Left ventricle myocardium inferior (tissue), 1 donor: ENCODE results near the gene PARPBP. TPM values are rescaled to one million over a fixed set of nuclear protein-coding genes. Genes with fewer than 3 reads are reported as not detected.

Experiments used
- DNase-seq: peaks from one replicate; pipeline ENCODE4 v3.0.0-alpha.2; 2020
- H3K27ac ChIP-seq: fragments of 200-600 bp; replicated peaks from 2 replicates; pipeline ENCODE4 v1.8.0; 2021
- H3K27me3 ChIP-seq: fragments of 200-600 bp; 2 replicates; pipeline ENCODE4 v1.8.0; 2021; ENCODE audit warnings: low read depth
- H3K36me3 ChIP-seq: fragments of 200-600 bp; 2 replicates; pipeline ENCODE4 v1.8.0; 2021
- H3K4me1 ChIP-seq: fragments of 200-600 bp; 2 replicates; pipeline ENCODE4 v1.8.0; 2021
- H3K4me3 ChIP-seq: fragments of 200-600 bp; 2 replicates; pipeline ENCODE4 v1.8.0; 2021; ENCODE audit warnings: mild to moderate bottlenecking, moderate library complexity
- H3K9me3 ChIP-seq: fragments of 200-600 bp; replicated peaks from 2 replicates; pipeline ENCODE4 v1.8.0; 2021
- intact Hi-C: fragments of 100-400 bp; cut with micrococcal nuclease; formaldehyde crosslinking; loops from one replicate; pipeline ENCODE4 v1.11.0; 2022
- total RNA-seq: library from RNA; stranded (reverse); fragmentation: NEBNext Ultra II Directional; extraction: Animal tissue kit (Norgen Biotek cat#: 25700); gene quantifications from one replicate; pipeline ENCODE4 v1.2.1, GENCODE V29; 2021
- TF ChIP-seq, protein P1 (sequence below): fragments of 200-600 bp; IDR thresholded peaks from 2 replicates; pipeline ENCODE4 v1.8.0; 2021; ENCODE audit warnings: antibody characterized with exemption, mild to moderate bottlenecking, borderline replicate concordance
- donor health status: DM: no; HTN: yes; CAD: no; lungs with severe emphysema.

PARPBP gene
- total RNA-seq, 1 donor from 2014 or later = 0.33 TPM

DNA sequence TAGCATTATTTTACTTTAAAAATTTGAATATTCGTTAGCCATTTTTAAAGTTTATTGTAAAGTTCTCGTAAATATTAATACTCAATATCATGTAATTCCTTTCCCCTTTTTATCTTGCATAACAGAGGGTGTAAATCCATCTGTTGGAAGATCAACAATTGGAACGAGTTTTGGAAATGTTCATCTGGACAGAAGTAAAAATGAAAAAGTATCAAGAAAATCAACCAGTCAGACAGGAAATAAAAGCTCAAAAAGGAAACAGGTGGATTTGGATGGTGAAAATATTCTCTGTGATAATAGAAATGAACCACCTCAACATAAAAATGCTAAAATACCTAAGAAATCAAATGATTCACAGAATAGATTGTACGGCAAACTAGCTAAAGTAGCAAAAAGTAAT is 75.8 kb downstream of the PARPBP start:
- Histone ChIP-seq H3K27me3 (no peaks in the 10 kb centered on the region), H3K4me3 (no peak overlapping the region), H3K9me3 (no peaks in the 10 kb centered on the region), H3K36me3 (no peaks in the 10 kb centered on the region), H3K27ac (no peak overlapping the region), H3K4me1 (no peaks in the 10 kb centered on the region)
- TF ChIP-seq, protein P1, sequence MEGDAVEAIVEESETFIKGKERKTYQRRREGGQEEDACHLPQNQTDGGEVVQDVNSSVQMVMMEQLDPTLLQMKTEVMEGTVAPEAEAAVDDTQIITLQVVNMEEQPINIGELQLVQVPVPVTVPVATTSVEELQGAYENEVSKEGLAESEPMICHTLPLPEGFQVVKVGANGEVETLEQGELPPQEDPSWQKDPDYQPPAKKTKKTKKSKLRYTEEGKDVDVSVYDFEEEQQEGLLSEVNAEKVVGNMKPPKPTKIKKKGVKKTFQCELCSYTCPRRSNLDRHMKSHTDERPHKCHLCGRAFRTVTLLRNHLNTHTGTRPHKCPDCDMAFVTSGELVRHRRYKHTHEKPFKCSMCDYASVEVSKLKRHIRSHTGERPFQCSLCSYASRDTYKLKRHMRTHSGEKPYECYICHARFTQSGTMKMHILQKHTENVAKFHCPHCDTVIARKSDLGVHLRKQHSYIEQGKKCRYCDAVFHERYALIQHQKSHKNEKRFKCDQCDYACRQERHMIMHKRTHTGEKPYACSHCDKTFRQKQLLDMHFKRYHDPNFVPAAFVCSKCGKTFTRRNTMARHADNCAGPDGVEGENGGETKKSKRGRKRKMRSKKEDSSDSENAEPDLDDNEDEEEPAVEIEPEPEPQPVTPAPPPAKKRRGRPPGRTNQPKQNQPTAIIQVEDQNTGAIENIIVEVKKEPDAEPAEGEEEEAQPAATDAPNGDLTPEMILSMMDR = no peak
- intact Hi-C loops = no loop called here
- no peak for DNase-seq

DNA sequence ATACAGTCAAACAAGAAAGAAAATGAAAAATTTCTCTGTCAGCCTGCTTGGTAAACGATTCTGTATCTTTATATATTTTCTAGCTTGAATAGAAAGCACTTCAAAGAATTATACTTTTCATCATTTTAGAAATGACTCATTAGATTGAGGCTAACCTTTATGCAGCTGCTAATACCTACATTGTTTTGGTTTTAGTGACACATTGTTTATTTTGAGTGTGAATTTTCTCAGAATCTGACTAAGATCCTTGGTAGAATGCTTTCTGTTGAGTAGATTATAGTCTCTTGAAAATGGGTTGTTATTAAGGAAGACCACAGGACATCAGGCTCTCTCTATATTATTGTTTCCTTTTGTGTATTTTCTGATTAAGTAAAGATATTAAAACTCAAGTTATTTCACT is 77.8 kb downstream of the PARPBP start, which contains the start of gene PMCH:
Gene PMCH (minus strand): TSS at position 45 of the 400 bp plus-strand sequence. CDS start 63 bp downstream, outside the sequence.
- TF ChIP-seq, protein P1 = no peak
- no peaks in the 10 kb centered on the region for H3K36me3 ChIP-seq
- no peak within 1 kb of the TSS for H3K27ac ChIP-seq
- intact Hi-C loops = no loop called here
- no peak within 1 kb of the TSS for H3K4me3 ChIP-seq
- no peaks in the 10 kb centered on the region for H3K4me1 ChIP-seq
- H3K9me3 ChIP-seq = no peaks in the 10 kb centered on the region
- no peaks in the 10 kb centered on the region for H3K27me3 ChIP-seq
- DNase-seq = no peak

DNA sequence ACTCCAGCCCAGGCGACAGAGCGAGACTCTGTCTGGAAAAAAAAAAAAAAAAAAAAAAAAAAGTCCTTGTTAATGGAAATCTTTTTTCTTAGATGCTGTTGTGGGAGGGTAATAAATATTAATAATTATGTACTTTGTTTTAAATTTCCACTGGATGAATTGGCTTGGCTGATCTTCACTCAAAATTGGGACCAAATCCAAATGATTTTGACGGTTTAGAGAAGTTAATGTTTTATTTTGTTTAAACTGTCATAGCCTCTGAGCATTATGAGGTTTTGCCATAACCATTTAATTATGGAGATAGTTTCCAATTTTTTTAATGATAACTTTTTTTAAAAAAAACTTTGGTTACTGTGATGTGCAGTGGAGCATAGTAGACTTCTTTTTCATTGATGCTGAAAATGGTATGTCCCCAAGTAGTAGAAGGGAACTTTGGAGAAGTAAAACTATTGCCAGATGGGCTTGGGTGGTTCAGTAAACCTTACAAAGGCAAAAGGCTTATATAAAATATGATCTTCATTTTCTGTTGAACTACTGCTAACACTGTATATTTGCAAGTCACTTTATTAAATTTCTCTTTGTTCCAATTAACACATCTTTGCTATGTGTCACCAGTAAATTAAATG is 81.6 kb downstream of the PARPBP start:
- H3K36me3 ChIP-seq = no peaks in the 10 kb centered on the region
- H3K27me3 ChIP-seq = no peaks in the 10 kb centered on the region
- TF ChIP-seq, protein P1 = no peak
- intact Hi-C loops = no loop called here
- no peak for DNase-seq
- H3K4me1 ChIP-seq = no peaks in the 10 kb centered on the region
- no peak overlapping the region for H3K27ac ChIP-seq
- no peak overlapping the region for H3K4me3 ChIP-seq
- H3K9me3 ChIP-seq = no peaks in the 10 kb centered on the region

DNA sequence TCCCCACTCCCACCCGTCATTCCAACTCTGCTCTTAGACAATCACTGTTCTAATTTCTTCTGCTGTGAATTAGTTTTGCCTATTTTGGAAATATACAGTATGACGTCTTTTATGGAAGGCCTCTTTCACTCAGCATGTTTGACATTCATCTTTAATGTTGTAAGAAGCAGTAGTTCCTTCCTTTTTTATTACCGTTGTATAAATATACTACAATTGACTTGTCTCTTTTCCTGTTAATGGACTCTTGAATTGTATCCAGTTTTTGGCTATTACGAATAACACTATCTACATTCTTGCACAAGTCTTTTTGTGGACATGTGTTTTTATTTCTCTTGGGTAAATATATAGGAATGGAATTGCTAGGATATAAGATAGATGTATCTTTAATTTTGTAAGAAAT is 82.6 kb downstream of the PARPBP start:
- no peak overlapping the region for H3K4me3 ChIP-seq
- TF ChIP-seq, protein P1 = no peak
- no peaks in the 10 kb centered on the region for H3K36me3 ChIP-seq
- H3K9me3 ChIP-seq = no peaks in the 10 kb centered on the region
- H3K4me1 ChIP-seq = no peaks in the 10 kb centered on the region
- H3K27ac ChIP-seq = no peak overlapping the region
- DNase-seq = no peak
- no peaks in the 10 kb centered on the region for H3K27me3 ChIP-seq
- intact Hi-C loops = no loop called here

DNA sequence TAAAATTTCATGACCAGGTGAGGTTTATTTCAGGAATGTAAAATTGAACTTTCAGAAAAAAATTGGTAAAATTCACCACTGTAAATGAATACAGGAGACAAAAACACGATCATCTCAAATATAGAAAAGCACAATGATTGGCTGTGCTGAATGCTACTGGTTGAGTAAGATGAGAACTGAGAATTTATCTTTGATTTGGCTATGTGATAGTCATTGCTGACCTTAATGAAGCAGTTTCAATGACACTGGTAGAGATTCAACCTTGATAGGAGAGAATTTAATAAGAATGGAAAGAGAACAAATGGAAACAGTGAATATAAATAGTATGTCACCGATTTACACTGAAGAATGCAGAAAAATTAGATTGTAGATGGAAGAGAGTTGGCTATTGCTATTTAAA is 84.0 kb downstream of the PARPBP start:
- Histone ChIP-seq H3K36me3 (no peaks in the 10 kb centered on the region), H3K4me3 (no peak overlapping the region), H3K9me3 (peaks cover 11% of the 10 kb centered on the region), H3K27ac (no peak overlapping the region), H3K4me1 (no peaks in the 10 kb centered on the region), H3K27me3 (no peaks in the 10 kb centered on the region)
- no peak for DNase-seq
- intact Hi-C loops = no loop called here
- TF ChIP-seq, protein P1 = no peak
